GM21786 (cell line): Measurements from ENCODE around the gene ASB17.
"Not testable (repeated sequence)": the region's sequence is repeated elsewhere in the genome, so short reads cannot be mapped to it uniquely, and the experiment has no call there.

ENCODE experiments used
- ATAC-seq: cut with Tn5 transposase; IDR thresholded peaks from one replicate; pipeline ENCODE4 v1.9.1; 2021; ENCODE audit not compliant: unreplicated experiment

The ASB17 gene, protein sequence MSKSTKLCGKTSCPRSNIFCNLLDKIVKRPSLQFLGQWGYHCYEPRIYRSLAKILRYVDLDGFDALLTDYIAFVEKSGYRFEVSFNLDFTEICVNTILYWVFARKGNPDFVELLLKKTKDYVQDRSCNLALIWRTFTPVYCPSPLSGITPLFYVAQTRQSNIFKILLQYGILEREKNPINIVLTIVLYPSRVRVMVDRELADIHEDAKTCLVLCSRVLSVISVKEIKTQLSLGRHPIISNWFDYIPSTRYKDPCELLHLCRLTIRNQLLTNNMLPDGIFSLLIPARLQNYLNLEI

GRCh38 chr1:75932304-75932703 is at the start of gene ASB17:
TSS of gene ASB17 (minus strand) at chr1:75932404. CDS start at chr1:75932291, 113 bp downstream.
- no peak for ATAC-seq

GRCh38 chr1:75980972-75981897 is 49.0 kb upstream of the ASB17 start:
- ATAC-seq = peak; percentile 48

DNA sequence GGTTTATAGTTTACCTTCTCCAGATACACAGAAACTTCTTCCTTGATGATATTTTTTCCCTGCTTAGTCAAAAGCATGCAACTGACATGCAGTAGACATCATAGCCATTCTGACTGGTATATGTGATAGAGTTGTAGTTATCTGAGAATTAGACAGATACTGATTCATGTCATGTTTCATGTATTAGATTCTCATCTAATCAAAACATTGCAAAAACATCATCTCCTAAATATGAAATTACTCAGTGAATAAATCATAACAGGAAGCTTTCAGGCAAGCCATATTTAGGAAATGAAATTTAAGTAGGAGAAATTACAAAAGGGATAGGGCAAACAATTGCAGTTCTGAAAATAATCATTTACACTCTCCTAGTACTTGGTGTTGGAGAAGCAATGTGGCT is 38.4 kb upstream of the ASB17 start:
- no peak for ATAC-seq

DNA sequence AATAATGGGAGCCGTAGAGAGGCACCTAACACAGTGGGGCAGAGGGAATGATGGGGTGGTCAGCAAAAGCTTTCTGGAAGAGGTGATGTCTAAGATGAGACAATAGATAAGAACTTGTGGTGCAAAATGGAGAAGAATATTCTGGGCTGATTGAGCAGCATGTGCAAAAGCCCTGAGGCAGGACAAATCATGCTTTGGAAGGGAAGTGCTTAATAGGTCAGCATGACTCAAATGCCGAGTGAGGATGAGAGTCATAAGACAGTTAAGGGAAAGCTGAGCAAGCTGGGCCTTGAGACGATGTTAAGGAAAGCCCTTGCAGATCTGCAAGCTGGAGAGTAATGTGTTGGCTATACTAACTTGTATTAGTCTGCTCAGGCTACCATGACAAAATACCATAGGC is 37.3 kb upstream of the ASB17 start:
- no peak for ATAC-seq

DNA sequence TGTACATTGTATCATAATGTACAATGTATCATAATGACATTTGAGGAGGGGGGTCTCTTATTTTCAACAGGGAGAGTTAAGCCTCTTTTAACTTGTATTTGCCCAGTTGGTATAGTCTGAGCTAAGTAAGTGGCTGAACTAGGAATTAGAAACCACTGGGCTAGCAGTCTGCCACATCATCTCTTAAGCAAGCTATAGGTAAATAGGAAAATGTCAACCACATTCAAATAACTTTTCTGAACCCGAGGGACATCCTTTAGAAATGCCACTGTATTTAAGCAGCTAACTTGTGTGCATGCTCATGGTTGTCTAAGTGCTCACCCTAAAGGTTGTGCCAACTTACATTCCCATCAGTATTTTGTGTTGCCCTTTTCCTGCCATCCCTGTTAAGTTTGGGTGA is 35.5 kb upstream of the ASB17 start:
- no peak for ATAC-seq

DNA sequence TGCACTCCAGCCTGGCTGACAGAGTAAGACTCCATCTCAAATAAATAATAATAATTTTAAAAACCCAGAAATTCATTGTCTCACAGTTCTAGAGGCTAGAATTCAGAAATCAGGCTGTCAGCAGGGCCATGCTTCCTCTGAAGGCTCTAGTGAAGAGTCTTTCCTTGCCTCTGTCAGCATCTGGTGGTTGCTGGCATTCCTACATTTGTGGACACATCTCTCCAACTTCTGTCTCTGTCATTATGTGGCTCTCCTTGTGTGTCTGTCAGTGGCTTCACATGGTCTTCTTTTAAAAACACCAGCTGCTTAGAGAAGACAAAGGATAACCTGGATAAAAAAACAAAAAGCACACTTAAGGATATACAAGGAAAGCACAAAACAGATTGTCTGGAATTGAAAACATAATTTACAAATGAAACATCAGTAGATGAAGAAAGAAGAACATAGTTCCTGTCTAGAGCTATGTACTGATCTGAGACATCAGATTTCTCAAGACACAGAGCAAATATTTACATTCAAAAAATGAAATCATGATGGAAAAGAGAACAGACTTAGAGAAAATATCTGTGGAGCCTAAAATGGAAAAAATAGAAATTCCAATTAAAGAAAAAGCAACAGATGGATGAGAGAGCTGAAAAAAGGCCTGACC is 32.7 kb upstream of the ASB17 start:
- ATAC-seq = no peak

DNA sequence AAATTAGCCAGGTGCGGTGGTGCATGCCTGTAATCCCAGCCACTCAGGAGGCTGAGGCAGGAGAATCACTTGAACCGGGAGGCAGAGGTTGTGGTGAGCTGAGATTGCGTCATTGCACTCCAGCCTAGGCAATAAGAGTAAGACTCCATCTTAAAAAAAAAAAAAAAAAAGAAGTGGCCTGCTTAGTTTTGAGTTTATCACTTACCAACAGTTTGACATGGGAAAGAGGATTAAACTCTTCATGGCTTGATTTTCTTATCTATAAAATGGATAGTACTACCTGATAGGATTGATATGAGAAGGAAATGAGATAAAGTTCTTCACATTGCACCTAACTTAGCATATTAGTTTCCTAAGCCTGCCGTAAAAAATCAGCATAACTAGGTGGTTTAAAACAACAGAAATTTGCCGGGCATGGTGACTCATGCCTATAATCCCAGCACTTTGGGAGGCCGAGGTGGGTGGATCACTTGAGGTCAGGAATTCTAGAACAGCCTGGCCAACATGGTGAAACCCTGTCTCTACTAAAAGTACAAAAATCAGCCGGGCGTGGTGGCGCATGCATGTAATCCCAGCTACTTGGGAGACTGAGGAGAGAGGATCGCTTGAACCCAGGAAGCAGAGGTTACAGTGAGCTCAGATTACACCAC is 32.0 kb upstream of the ASB17 start:
- not testable (repeated sequence) for ATAC-seq

GRCh38 chr1:75954586-75954985 is 22.4 kb upstream of the ASB17 start:
- ATAC-seq = no peak

- no peak for ATAC-seq
These were observed 21.3 kb upstream of the ASB17 start for GRCh38 chr1:75953461-75953860.

GRCh38 chr1:75952016-75952415 is 19.8 kb upstream of the ASB17 start:
- no peak for ATAC-seq

GRCh38 chr1:75950176-75950575 is 18.0 kb upstream of the ASB17 start:
- no peak for ATAC-seq

- not testable (repeated sequence) for ATAC-seq
These were observed 10.8 kb upstream of the ASB17 start for GRCh38 chr1:75943037-75943436.

- ATAC-seq = no peak
These were observed 4.8 kb upstream of the ASB17 start for GRCh38 chr1:75937034-75937433.

GRCh38 chr1:75922698-75923097 is 9.5 kb downstream of the ASB17 start:
- ATAC-seq = no peak

DNA sequence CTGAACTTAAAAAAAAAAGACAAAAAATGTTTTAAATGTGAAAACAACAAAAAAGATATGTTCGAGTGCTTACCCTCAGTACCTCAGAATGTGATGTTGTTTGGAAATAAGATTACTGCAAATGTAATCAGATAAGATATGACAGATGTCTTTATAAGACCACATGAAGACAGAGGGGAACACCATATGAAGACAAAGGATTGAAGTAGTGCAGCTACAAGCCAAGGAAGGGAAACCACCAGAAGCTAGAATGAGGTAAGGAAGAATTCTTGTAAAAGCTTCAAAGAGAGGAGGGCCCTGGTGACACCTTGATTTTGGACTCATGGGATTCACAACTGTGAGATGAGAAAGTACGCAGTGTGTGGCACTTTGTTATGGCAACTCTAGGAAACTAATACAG is 15.4 kb downstream of the ASB17 start:
- no peak for ATAC-seq

DNA sequence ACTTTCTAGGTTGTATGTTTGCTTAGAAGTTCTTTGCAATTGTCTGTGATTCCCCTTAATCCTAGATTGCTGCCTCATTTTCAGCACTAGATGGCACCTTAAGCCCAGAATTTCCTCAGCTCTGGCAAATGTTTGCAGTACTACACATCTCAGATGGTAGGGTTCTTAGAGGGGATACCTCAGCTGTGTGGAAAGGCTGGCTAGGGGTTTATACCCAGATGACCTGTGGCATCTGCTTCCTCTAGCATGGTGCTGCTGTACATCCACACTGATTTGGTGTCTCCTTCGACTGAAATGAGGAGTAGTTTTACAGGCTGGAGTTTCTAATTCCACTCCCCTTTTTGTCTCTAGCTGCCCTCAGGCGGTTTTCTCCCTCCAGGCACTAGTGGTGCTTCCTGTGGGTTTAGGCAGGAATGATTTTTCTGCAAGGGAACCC is 23.5 kb downstream of the ASB17 start:
- ATAC-seq = peak; percentile 85

DNA sequence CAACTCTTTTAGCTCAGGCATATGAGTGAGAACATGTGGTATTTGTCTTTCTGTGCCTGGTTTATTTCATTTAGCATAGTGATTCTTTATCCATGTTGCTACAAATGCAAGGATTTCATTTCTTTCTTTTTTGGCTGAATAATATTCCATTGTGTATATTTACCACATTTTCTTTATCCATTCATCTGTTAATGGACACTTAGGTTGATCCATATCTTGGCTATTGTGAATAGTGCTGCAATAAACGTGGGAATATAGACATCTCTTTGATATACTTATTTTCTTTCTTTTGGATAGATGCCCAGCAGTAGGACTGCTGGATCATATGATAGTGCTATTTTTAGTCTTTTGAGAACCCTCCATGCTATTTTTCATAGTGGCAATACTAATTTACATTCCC is 30.8 kb downstream of the ASB17 start:
- ATAC-seq = no peak

DNA sequence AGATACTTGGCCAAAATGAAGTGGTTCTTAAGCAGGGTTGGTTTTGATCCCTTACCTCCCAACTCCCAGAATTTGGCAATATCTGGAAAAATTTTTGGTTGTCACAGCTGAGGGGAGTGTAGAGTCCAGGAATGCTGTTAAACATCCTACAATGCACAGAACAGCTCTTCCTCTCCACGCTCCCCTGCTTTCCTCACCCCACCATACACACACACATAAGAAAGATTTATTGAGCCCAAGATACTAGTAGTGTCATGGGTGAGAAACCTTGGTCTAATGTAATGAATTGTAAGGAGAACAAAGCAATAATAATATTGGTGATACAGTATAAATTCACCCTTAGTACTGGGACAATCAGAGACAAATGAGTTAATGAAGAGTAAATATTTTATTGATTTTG is 47.8 kb downstream of the ASB17 start:
- ATAC-seq = no peak

DNA sequence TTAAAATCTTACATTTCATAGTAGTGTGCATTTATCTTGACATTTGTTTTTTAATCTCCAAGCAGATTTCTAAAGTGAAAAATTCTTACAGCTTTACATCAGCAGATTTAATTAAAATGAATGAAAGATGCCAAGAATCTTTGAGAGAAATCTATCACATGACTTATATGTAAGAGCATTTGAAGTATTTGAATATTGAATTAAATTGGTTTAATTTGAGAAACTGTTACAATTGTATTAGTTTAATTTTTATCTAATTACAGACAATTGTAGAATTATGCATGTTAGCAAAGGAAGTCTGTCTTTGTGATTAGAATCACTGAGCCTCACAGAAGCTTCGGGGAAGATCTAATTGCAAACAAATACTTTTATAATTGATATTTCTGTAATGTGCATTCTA is 52.2 kb downstream of the ASB17 start:
- ATAC-seq = no peak

DNA sequence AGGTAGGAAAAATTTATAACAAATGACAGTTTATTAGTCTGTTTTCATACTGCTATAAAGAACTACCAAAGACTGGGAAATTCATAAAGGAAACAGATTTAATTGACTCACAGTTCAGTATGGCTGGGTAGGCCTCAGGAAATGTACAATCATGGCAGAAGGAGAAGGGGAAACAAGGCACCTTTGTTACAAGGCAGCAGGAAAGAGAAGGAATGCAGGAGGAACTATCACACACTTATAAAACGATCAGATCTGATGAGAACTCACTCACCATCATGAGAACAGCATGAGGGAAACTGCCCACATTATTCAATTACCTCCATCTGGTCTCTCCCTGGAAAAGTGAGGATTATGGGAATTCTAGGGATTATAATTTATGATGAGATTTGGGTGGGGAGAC is 61.3 kb downstream of the ASB17 start:
- no peak for ATAC-seq
